ENCODE measurements around the gene NTNG1.
"Not testable (repeated sequence)": the region's sequence is repeated elsewhere in the genome, so short reads cannot be mapped to it uniquely, and the experiment has no call there.

DNA sequence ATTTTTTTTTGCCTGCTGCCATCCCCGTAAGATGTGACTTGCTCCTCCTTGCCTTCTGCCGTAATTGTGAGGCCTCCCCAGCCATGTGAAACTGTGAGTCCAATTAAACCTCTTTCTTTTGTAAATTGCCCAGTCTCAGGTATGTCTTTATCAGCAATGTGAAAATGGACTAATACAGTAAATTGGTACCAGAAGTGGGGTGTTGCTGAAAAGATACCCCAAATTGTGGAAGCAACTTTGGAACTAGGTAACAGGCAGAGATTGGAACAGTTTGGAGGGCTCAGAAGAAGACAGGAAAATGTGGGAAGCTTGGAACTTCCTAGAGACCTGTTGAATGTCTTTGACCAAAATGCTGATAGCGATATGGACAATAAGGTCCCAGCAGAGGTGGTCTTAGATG is 95.9 kb downstream of the NTNG1 start:
- TF ChIP-seq CTCF, POLR2A, EP300 (IDR thresholded peaks at IDR 0.05): not testable (repeated sequence)

Data from ovary (tissue), 3 donors.